CD4-positive, alpha-beta T cell treated with Interleukin-15 for 4 hours (primary cell): ENCODE data around the gene KCTD21.
"Not testable (repeated sequence)": the region's sequence is repeated elsewhere in the genome, so short reads cannot be mapped to it uniquely, and the experiment has no call there.

Experiments
- DNase-seq: peaks from one replicate; pipeline ENCODE4 v3.0.0-alpha.2; 2020; ENCODE audit warnings: low spot score

KCTD21 gene

DNA sequence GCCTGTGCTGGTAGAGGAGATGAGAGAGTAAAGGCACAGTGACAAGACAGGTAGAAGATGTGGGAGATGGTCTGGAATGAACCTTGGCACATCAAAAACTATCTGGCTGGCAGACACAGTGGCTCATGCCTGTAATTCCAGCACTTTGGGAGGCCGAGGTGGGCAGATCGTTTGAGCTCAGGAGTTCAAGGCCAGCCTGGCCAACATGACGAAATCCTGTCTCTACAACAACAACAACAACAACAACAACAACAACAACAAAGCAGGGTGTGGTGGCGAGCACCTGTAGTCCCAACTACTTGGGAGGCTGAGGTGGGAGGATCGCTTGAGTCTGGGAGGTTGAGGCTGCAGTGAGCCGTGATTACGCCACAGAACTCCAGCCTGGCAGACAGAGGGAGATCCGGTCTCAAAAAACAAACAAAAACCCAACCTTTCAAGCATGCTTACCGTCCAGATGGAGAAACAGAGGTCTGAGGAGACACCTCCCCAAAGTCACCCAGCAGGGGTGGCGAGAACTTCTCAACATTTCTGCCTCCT lies 11.8 kb downstream of the KCTD21 start:
- DNase-seq, result no peak

DNA sequence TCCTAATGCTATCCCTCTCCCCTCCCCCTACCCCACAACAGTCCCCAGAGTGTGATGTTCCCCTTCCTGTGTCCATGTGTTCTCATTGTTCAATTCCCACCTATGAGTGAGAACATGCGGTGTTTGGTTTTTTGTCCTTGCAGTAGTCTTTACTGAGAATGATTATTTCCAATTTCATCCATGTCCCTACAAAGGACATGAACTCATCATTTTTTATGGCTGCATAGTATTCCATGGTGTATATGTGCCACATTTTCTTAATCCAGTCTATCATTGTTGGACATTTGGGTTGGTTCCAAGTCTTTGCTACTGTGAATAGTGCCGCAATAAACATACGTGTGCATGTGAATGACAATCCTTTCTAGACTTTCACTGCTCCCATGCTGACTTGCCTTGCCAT lies 12.6 kb downstream of the KCTD21 start:
- not testable (repeated sequence) for DNase-seq

DNA sequence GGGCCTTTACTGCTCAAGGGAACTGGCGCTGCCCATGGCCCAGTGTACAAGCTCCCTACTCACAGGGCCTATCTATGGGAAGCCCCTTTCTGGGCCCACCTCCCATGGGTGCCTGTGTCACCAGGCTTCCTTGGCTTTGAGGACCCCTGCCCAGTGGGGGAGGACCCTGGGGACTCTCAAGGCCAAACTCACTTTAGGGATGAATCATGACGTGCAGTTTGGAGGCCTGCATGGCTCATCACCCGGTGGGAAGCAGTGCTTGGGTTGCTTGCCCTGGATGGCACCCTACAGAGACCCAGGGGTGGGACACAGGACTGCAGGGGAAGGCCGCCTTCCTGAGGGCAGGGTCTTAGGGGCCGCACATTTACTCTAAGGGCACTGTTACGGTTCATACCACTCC lies 16.5 kb downstream of the KCTD21 start:
- no peak for DNase-seq

DNA sequence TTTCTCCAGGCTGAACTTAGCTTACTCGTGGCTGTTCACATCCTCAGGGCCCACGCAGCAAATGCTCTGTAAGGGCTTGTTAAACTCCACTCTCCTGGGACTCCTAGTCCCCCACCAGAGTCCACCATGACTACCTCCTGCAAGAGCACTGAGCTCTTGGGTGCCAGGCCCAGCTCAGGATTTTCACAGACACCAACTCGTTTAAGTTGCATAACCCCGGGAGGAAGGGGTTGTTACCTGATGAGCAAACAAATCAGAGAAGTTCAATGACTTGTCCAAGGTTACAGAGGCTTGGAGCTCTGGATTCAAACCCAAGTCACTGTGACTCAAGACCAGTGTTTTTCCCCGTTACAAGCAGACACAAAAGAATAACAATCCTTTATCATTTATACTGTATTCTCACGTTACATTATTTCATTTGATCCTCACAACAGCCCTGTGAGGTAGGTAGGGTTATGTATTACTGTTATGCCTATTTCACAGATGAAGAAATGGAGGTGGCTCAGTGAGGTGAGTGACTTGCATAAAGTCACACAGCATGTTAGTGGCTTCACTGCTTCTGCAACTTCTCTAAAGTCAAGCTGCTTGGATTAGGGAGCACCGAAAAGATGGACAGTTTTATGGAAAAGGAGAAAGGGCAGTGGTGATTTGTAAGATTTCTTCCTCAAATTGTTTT lies 17.4 kb downstream of the KCTD21 start:
- no peak for DNase-seq

DNA sequence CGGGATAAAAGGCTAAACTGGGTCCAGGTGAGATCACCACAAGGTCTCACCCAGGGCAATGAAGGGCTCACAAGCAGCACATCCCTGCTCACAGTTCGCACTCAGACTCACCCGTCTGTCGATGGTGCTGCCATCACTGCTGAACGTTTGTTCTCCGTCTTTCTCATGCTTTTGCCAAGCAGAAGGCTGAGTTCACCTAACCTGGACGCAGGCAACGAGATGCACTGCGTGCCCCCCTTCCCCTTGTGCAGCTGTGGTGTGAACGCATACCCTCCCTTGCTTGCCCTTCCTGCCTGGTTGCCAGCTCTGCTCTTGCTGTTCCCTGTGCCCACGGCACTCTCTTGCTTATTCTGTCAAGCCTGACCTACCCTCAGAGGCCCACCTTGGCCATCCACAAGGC lies 18.0 kb downstream of the KCTD21 start:
- no peak for DNase-seq

DNA sequence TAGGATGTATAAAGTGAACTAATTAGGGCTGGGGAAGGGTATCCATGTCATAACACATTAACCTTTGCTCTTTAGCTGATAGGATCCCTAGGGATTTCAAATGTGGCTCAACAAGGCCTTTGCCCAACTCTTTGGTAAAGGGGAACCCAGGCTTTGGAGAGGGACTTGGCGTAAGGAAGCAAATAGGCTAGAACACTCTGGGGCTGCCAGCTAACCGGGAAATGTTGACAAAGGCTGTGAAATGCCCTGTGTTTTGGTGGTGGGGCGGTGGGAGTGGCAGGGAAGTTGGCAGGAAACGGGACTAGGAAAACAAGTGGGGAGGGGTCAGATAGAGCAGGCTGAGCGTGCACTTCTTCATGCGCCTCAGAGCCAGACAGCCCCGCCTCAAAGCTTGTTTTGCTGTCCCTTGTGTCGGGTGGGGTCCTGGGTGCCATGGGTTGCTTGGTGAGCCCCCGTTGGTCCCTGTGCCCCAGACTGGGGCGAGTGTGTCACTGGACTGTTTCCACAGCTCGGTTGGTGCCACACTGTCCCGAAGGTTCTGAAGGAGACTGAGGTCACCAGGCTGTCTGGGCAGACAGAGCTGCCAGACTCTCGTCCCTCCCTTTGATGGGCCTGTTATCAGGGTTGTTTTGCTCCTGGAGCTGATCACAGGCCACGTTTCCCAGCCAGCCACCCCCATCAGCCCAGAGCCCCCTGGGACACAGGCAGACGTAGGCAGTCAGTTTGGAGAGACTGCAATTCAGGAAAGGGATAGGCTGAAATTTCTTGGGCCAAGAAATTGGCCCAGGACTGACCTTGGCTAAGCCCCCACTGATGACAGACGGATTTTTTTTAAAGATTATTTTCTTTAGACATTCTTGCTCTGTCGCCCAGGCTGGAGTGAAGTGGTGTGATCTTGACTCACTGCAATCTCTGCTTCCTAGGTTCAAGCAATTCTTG lies 19.6 kb downstream of the KCTD21 start:
- DNase-seq, result no peak

DNA sequence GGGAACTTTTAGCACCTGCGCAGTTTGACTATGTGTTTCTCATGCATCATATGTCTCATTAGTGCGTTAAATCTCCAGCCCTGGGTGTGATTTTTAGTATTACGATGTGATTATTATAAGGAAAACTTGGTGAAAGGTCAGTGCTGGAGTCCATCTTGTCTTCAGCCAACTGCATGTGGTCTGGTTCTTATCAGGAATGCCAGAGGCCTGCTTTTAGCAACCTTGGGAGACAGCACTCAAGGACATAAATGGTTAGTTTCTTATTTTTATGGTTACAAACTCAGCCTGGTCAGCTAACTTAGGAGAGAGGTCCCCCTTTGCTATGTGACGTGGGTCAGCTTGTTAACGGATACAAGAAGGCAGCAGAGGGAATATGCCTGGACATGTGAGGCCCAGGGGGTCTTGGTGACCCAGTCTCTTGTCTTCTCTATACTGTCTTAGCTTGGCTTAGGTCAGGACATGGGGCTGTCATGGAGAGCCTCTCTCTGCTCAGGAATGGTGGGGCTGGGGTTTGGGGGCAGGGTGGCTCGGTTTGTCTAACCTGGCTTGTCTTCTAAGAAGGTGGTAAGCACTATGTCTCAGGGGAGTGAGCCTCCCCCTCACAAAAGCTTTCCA lies 21.5 kb downstream of the KCTD21 start:
- no peak for DNase-seq

DNA sequence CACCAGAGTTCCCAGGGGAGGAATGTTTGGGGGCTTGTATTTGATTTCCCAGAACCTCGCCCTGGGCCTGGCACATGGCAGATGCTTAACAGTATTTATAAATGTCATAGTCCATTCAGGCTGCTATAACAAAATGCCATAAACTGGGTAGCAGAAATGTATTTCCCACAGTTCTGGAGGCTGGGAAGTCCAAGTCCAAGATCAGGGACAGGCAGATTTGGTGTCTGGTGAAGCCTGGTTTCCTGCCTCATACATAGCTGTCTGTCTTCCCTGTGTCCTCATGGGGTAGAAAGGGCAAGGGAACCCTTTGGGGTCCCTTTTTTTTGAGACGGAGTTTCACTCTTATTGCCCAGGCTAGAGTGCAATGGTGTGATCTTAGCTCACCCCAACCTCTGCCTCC lies 24.0 kb downstream of the KCTD21 start:
- DNase-seq, result no peak

DNA sequence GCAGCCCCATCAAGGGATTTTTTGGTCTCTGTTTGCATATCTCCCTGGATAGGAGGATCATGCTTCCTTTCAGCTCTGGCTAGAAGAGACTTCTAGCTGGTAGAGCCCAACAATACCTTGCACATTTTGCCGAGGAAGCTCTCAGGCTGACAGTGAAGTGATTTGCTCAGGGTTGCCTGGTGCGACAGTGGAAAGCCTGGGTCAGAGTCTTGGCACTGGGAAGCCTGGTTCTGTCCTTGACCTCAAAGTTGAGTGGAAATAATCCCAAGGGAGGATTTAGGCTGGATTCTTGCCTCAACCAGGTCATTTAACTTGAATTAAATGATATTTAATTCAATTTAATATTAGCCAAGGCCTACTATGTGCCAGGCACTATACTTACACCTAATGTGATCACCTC lies 24.6 kb downstream of the KCTD21 start:
- DNase-seq, result no peak

DNA sequence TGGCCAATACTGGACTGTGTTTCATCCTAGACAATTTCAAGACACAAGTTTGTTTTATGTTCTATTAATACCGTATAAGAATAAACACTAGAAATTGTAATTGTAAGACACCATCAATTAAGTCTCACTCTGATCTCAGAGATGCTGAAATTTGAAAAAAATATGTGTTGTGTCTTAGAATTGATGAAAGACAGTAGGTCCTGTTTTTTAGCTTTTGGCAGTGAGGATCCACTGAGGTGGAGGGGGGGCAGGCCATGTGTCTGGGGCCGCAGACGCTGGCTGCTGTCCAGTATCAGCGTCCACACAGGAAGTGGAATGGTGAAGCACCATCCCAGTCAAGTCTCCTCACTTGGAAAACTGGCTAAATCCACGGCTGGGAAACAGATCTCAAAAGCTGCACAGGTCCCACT lies 26.5 kb downstream of the KCTD21 start:
- no peak for DNase-seq

DNA sequence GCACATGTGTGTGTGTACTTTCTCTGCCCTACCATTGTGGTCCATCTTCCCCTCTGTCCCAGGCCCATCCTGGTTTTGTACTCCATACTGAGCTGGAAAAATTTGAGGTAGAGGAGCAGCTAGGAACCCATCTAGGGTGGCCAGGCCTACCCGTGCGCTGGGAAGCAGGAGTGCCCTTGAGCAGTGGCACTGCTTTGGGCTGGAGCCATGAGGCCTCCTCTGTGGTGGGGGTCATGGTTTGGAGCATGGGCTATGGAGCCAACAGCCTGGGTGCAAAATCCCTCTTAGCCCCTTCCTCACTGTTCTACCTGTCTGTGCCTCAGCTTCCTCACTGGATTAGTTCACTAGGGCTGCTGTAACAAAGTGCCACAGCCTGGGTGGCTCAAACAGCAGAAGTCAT lies 27.1 kb downstream of the KCTD21 start:
- DNase-seq, result no peak

DNA sequence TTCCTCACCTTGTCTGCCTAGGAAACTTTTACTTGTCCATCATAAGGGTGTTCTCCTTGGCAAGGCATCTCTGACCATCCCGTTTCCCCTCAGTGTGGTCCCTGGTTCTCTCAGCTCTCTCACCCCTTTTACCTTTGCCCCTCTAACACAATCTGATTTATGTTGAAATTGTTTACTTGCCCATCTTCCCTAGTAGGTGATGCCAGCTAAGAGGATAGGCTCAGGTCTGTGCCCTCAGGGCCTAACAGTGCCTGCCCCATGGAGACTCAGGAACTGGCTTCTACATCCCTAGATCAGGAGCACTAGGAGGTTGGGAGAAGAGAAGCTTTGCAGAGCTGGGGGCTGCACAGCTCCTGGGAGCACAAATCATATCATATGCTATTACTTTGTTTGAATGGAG lies 27.9 kb downstream of the KCTD21 start:
- DNase-seq, result no peak

DNA sequence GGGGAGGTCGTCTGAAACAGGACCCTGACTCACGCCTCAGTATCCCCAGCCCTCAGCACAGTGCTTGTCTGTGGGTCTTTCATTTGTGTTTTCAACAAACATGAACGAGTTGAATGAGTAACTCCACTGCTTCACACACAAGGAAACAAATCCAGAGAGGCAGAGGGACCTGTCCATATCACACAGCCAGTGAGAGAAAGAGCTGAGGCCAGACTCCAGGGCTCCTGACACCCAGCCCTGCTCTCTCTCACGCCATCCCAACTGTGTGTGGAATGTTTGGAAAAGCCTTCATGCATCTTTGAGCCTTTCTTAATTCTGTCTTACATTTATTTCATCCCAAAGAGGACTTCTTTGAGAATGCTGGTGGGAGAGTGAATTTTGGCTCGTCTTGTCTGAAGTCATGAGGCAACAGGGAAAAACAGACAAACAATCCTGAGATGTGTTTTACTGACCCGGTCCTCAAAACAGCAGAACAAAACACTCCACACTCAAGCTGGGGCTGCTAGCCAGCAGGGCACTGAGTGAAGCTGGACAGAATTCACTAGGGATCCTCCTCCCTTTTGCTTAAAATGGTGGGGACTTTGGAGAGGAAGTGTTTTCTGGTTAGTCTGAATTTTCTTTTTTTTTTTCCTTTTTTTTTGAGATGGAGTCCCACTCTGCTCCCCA lies 29.3 kb downstream of the KCTD21 start:
- no peak for DNase-seq

DNA sequence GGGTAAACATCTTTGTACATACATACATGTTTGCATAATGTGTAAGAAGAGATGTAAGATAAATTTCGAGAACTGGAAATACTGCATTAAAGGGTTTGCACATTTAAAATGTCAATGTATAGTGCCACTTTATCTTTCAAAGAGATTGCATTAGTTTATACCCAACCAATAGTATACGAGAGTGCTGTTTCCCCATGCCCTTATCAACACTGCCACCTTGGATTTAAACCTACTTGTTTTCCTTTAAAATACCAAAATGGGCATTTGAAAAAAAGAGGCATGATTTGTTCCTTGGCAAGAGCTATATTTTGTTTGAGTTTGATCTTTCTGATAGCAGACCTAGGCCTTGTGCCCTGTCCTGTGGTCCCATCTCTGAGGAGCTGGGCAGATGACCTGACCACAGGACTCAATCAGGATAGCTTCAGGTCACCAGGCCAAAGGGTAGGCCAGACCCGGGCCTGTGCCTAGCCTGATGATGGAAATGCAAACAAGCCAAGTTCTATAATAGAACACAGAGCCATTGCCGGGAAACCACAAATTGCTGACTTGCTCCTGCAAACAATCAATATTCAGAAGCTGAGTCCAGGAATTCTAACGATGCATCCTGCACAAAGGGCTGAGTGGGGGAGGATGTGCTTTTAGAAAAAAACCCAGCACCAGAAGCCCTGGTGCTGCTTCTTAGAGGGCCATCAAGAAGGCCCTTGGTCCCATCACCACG lies 32.1 kb downstream of the KCTD21 start:
- no peak for DNase-seq

DNA sequence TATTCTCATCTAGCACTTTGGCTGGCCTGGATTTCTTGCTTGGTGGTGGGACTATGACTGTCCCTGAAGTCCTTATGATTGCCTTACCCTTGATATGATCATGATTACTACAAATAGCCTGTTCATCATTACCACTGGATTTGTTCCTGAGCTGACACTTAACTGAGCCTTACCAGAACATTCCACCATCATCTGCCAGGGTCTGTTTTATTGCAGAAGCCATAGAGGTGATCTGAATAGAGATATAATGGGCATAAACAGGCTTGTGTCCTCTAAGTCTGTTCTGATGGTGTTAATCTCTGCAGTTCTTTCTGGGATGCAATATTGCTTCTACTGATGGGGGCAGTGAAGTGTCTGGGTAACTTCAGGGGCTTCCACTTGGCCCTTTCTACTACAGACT lies 36.6 kb downstream of the KCTD21 start:
- DNase-seq, result no peak

DNA sequence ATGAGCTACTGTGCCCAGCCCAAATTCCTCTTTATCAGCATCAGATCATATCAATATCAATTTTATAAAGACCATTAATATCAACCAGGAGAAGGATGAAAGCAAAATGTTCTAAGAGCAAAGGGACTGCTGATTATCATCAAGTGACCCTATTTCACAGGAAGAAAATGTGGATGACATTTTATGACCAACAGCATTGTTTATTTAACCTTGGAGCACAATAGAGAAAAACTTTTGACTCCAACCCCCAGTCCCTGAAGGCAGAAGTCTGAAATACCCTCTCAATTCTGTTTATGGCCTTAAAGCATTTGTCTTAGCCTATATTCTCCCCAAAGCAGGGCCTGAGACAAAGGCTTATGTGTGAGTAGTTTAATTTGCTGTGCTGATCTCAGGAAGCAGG lies 37.7 kb downstream of the KCTD21 start:
- DNase-seq, result no peak

DNA sequence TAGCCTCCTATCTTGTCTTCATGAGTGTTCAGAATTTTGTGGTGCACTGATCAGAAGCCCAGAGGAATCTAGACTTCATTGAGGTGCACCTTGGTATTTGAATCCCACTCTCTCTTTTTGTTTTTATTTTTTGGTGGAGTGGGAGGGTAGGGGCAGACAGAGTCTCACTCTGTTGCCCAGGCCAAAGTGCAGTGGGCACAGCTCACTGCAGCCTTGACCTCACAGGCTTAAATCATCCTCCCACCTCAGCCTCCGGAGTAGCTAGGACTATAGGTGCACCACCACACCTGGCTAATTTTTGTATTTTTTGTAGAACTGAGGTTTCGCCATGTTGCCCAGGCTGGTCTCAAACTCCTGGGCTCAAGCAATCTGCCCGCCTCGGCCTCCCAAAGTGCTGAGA lies 38.1 kb downstream of the KCTD21 start:
- no peak for DNase-seq

DNA sequence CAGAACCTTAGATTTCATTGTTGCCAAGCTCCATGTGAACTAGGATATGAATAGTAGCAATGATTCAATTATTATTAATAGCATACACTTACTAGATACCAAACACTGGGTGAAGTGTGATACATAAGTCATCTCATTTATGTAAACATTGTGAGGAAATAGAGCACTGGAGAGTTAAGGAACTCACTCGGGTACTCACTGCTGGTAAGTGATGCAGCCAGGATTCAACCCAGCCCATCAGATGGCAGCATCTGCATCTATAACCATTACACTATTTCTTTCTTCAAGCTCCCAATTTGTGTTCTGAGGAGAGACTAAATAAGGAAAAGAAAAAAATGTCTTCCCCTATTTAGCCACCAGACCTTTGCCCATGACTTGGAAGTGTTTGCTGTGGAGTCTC lies 38.8 kb downstream of the KCTD21 start:
- no peak for DNase-seq

DNA sequence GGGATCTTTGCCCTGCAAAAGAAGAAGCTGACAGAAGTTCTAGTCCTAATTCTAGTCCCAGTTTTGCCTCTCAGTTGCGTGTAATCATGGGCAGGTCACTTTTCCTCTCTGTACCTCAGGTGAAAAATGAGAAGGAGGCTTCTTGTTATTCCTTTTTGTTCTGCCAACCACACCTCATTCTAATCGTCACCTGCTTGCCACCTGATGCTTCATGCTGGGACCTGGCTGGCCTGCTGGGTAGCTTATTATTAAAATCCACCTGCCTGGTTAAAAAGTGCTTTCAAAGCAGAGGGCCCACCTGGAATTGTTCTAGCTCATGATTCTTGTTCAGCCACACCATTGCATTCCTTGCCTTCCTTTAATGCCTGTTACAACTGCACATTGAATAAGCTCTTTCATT lies 40.6 kb downstream of the KCTD21 start:
- DNase-seq, result no peak

DNA sequence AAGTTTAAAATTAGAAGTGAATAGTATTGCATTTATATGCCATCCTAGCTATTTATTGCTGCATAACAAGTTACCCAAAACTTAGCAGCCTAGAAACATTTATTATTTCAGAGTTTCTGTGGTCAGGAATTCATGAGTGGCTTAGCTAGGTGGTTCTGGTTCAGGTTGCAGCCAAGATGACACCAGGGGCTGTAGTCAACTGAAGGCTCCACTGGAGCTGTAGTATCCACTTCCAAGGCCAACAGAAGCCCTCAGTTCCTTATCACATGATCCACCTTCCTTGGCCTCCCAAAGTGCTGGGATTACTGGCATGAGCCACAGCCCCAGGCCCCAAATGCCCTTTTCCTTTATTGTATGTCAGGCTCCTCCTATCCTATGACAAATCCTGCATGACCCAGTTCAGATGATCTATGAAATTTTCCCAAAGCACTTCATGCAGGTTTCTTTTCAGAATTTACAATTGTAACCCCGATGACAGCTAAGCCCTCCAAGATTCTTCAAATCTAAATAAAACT lies 42.9 kb downstream of the KCTD21 start:
- no peak for DNase-seq

DNA sequence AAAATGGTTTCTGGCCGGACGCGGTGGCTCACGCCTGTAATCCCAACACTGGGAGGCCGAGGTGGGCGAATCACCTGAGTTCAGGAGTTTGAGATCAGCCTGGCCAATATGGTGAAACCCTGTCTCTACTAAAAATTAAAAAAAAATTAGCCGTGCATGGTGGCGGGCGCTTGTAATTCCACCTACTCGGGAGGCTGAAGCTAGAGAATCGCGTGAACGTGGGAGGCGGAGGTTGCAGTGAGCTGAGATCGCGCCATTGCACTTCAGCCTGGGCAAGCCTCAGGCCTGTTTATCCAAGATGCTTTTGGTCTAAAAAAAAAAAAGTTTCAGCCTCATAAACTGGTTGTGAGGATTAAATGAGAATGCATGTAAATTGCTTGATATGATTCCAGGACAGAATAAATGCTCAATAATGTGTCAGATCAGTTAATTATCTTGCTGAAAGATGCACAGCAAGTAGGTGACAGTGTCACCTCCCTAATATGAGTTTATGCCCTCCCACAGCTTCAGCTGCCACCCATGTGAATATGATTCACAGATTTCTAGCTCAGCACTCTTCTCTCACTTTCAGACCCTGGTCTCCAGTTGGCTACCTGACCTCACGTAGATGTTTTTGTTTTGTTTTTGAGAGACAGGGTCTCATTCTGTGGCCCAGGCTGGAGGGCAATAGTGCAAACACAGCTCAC lies 47.9 kb downstream of the KCTD21 start:
- no peak for DNase-seq
